SK-N-SH (cell line): ENCODE measurements around the gene TFAP2D. TPM values are rescaled to one million over a fixed set of nuclear protein-coding genes. Genes with fewer than 3 reads are reported as not detected.

Source experiments
- CTCF ChIA-PET: fragments of 300-600, 350-600 bp; formaldehyde crosslinking; extraction: SDS; loops from one replicate; lab custom pipeline; 2021; lab: Yijun Ruan, JAX
- POLR2A ChIA-PET: fragments of 350-600 bp; sonication (Branson Sonifier 250); formaldehyde crosslinking; extraction: SDS; loops from one replicate; lab custom pipeline; 2020; ENCODE audit warnings: antibody characterized with exemption, inconsistent platforms; lab: Yijun Ruan, JAX
- DNase-seq: peaks from one replicate; pipeline ENCODE4 v3.0.0; 2012
- H2AFZ ChIP-seq: fragments of 200-600 bp; sonication (generic); 2 replicates; pipeline ENCODE4 v1.8.1; 2016; ENCODE audit warnings: antibody characterized with exemption, mild to moderate bottlenecking, low read depth
- H3F3A ChIP-seq: fragments of 200-600 bp; sonication (generic); replicated peaks from 2 replicates; pipeline ENCODE3; 2016; ENCODE audit warnings: antibody characterized with exemption, mild to moderate bottlenecking; ENCODE audit not compliant: insufficient read depth
- H3K27ac ChIP-seq, 2 experiments: fragments of 200-500 bp in 1 of 2; fragments of 200-600 bp in 1 of 2; sonication (Bioruptor generic) in 1 of 2; sonication (generic), shearing (Covaris generic) in 1 of 2; 2 replicates each; pipeline versions ENCODE4 v1.5.1 to v1.6.1; 2014 to 2016; ENCODE audit warnings: low read depth in 2 of 2, inconsistent platforms in 1 of 2, low read length in 1 of 2, mild to moderate bottlenecking in 1 of 2, mixed read lengths in 1 of 2
- H3K27me3 ChIP-seq: fragments of 200-600 bp; sonication (generic), shearing (Covaris generic); 2 replicates; pipeline ENCODE4 v1.6.1; 2016; ENCODE audit warnings: mixed run types; ENCODE audit not compliant: insufficient read depth
- H3K36me3 ChIP-seq, 2 experiments: fragments of 200-500 bp in 1 of 2; fragments of 200-600 bp in 1 of 2; sonication (Bioruptor generic) in 1 of 2; sonication (generic) in 1 of 2; replicated peaks in 1 of 2; 2 replicates each; pipeline versions ENCODE3 to v1.5.1; 2014 to 2016; ENCODE audit warnings: low read length in 1 of 2, mild to moderate bottlenecking in 1 of 2; ENCODE audit not compliant: insufficient read depth in 2 of 2, control insufficient read depth in 1 of 2
- H3K4me1 ChIP-seq, 2 experiments: fragments of 200-500 bp in 1 of 2; fragments of 200-600 bp in 1 of 2; sonication (Bioruptor generic) in 1 of 2; sonication (generic), shearing (Covaris generic) in 1 of 2; 2 replicates each; pipeline versions ENCODE4 v1.5.1 to v1.6.1; 2014 to 2016; ENCODE audit warnings: low read depth in 1 of 2, low read length in 1 of 2, mixed run types in 1 of 2; ENCODE audit not compliant: insufficient read depth in 2 of 2, control insufficient read depth in 1 of 2
- H3K4me2 ChIP-seq: fragments of 200-600 bp; sonication (generic), shearing (Covaris generic); 2 replicates; pipeline ENCODE4 v1.6.1; 2017; ENCODE audit warnings: mixed run types
- H3K4me3 ChIP-seq, 2 experiments: fragments of 200-500 bp in 1 of 2; fragments of 200-600 bp in 1 of 2; sonication (Bioruptor generic) in 1 of 2; sonication (generic), shearing (Covaris generic) in 1 of 2; 2 replicates each; pipeline versions ENCODE4 v1.5.1 to v1.8.1; 2014 to 2016; ENCODE audit warnings: low read depth in 2 of 2, inconsistent platforms in 1 of 2, low read length in 1 of 2, mild to moderate bottlenecking in 1 of 2, mixed read lengths in 1 of 2, moderate library complexity in 1 of 2
- H3K79me2 ChIP-seq: fragments of 200-600 bp; sonication (generic); 2 replicates; pipeline ENCODE4 v1.8.1; 2017; ENCODE audit warnings: mild to moderate bottlenecking; ENCODE audit not compliant: insufficient read depth
- H3K9ac ChIP-seq: fragments of 200-600 bp; sonication (generic); 2 replicates; pipeline ENCODE4 v1.6.1; 2017; ENCODE audit warnings: mixed run types
- H3K9me2 ChIP-seq: fragments of 200-600 bp; sonication (generic); 2 replicates; pipeline ENCODE4 v1.6.1; 2017; ENCODE audit warnings: mixed run types
- H3K9me3 ChIP-seq: fragments of 200-600 bp; sonication (generic); 2 replicates; pipeline ENCODE4 v1.6.1; 2017; ENCODE audit warnings: mixed run types, mild to moderate bottlenecking, moderate library complexity
- H4K20me1 ChIP-seq: fragments of 200-600 bp; sonication (generic); 2 replicates; pipeline ENCODE4 v1.6.1; 2017; ENCODE audit warnings: mild to moderate bottlenecking, mixed run types; ENCODE audit not compliant: insufficient read depth
- CHD2 ChIP-seq: fragments of 150-350 bp; IDR thresholded peaks from 2 replicates; pipeline ENCODE4 v1.6.1; 2018; ENCODE audit warnings: low read length; ENCODE audit not compliant: partially characterized antibody
- EP300 ChIP-seq, 2 experiments: IDR thresholded peaks; 2 replicates each; pipeline versions ENCODE4 v1.4.0 to v1.6.1; 2012; ENCODE audit warnings: borderline replicate concordance in 1 of 2, low read depth in 1 of 2, low read length in 1 of 2
- EZH2phosphoT487 ChIP-seq: fragments of 200-600 bp; sonication (generic); IDR thresholded peaks from 2 replicates; pipeline ENCODE4 v1.6.1; 2017; ENCODE audit warnings: low read depth, mixed run types, mild to moderate bottlenecking, antibody characterized with exemption, moderate library complexity, borderline replicate concordance
- FOSL2 ChIP-seq: IDR thresholded peaks from 2 replicates; pipeline ENCODE4 v1.4.0; 2012; ENCODE audit warnings: low read depth, mild to moderate bottlenecking, moderate library complexity, borderline replicate concordance
- GABPA ChIP-seq: IDR thresholded peaks from 2 replicates; pipeline ENCODE4 v1.4.0; 2012; ENCODE audit warnings: low read depth, mild to moderate bottlenecking
- MEF2A ChIP-seq: IDR thresholded peaks from 2 replicates; pipeline ENCODE4 v1.4.0; 2012; ENCODE audit warnings: low read depth, borderline replicate concordance
- NFIC ChIP-seq: IDR thresholded peaks from 2 replicates; pipeline ENCODE4 v1.4.0; 2012; ENCODE audit warnings: borderline replicate concordance
- PBX3 ChIP-seq: IDR thresholded peaks from 2 replicates; pipeline ENCODE4; 2012
- POLR2AphosphoS5 ChIP-seq: IDR thresholded peaks from 2 replicates; pipeline ENCODE4 v1.6.1; 2012; ENCODE audit warnings: low read depth, low read length
- RAD21 ChIP-seq: IDR thresholded peaks from 2 replicates; pipeline ENCODE4 v1.6.1; 2012; ENCODE audit warnings: mild to moderate bottlenecking, low read length
- REST ChIP-seq: IDR thresholded peaks from 2 replicates; pipeline ENCODE4 v1.6.1; 2012; ENCODE audit warnings: mild to moderate bottlenecking, low read depth, low read length, moderate library complexity
- RFX5 ChIP-seq: IDR thresholded peaks from 2 replicates; pipeline ENCODE4 v1.6.1; 2012; ENCODE audit warnings: mild to moderate bottlenecking, improper control_type of control experiment, low read length
- RXRA ChIP-seq: IDR thresholded peaks from 2 replicates; pipeline ENCODE4 v1.4.0; 2012; ENCODE audit warnings: low read depth, mild to moderate bottlenecking, borderline replicate concordance
- SIN3A ChIP-seq: IDR thresholded peaks from 2 replicates; pipeline ENCODE4 v1.6.1; 2012; ENCODE audit warnings: low read depth, mild to moderate bottlenecking, low read length, moderate library complexity, borderline replicate concordance
- TEAD4 ChIP-seq: IDR thresholded peaks from 2 replicates; pipeline ENCODE4 v1.4.0; 2012; ENCODE audit warnings: mild to moderate bottlenecking, borderline replicate concordance; ENCODE audit not compliant: insufficient read depth
- USF2 ChIP-seq: fragments of 150-350 bp; IDR thresholded peaks from 2 replicates; pipeline ENCODE4 v1.6.1; 2017; ENCODE audit warnings: antibody characterized with exemption, low read length, low read depth, borderline replicate concordance
- WGBS: methylation state at CpG from one replicate; pipeline ENCODE4 v1.1.6; 2017; ENCODE audit warnings: low lambda C conversion rate; 5-methylcytosine and 5-hydroxymethylcytosine counted together
- polyA plus RNA-seq, 3 experiments: library from polyadenylated mRNA; depleted of rRNA; stranded (reverse); fragments of >200 nt; gene quantifications; 2 replicates each; pipeline ENCODE4 v1.2.3, GENCODE V29; 2012
- TF ChIP-seq, protein P1 (sequence below): IDR thresholded peaks from 2 replicates; pipeline ENCODE4 v1.4.0; 2012; ENCODE audit warnings: low read depth
- TF ChIP-seq, protein P2 (sequence below): IDR thresholded peaks from 2 replicates; pipeline ENCODE4 v1.4.0; 2012; ENCODE audit warnings: low read depth, borderline replicate concordance
- TF ChIP-seq, protein P3 (sequence below): IDR thresholded peaks from 2 replicates; pipeline ENCODE4 v1.4.0; 2012; ENCODE audit warnings: low read depth, borderline replicate concordance

TFAP2D gene
- polyA plus RNA-seq, 1 of the 3 experiments (the other 2 are of a cell fraction): not detected

GRCh38 chr6:50720623-50721022 is 7.3 kb downstream of the TFAP2D start:
- no peaks in the 10 kb centered on the region for H3K79me2 ChIP-seq
- CTCF ChIA-PET: interaction anchor here (1.0 kb wide), 1 partner anchor 63 kb away, joined by 4 read pairs; no protein-coding TSS in a partner anchor
- no peaks in the 10 kb centered on the region for H3K36me3 ChIP-seq
- H3K4me1 ChIP-seq: no peaks in the 10 kb centered on the region; a peak in 1 of 4 replicates
- H2AFZ ChIP-seq: no peak overlapping the region
- no peaks in the 10 kb centered on the region for H3K9me3 ChIP-seq
- WGBS: 77% methylated on average over 10 of the region's 10 CpGs
- no peaks in the 10 kb centered on the region for H3K27me3 ChIP-seq
- DNase-seq: no peak
- no peaks in the 10 kb centered on the region for H4K20me1 ChIP-seq
- H3K4me2 ChIP-seq: no peak overlapping the region
- H3F3A ChIP-seq: no peaks in the 10 kb centered on the region
- peak; percentile 84 for TF ChIP-seq REST
- TF ChIP-seq SIN3A: no peak
- H3K4me3 ChIP-seq: no peak overlapping the region
- POLR2A ChIA-PET: no interaction called here
- no peak overlapping the region for H3K9ac ChIP-seq
- no peak overlapping the region for H3K27ac ChIP-seq
- no peaks in the 10 kb centered on the region for H3K9me2 ChIP-seq

GRCh38 chr6:50721978-50722377 is 8.7 kb downstream of the TFAP2D start:
- ChIA-PET CTCF (no interaction called here), POLR2A (no interaction called here)
- DNase-seq: no peak
- H3K4me2 ChIP-seq: no peak overlapping the region
- WGBS: 72% methylated on average over 19 of the region's 19 CpGs
- no peaks in the 10 kb centered on the region for H3K9me3 ChIP-seq
- H3K4me1 ChIP-seq: no peaks in the 10 kb centered on the region; a peak in 1 of 4 replicates
- H3K4me3 ChIP-seq: no peak overlapping the region
- H3K79me2 ChIP-seq: no peaks in the 10 kb centered on the region
- H3K9ac ChIP-seq: no peak overlapping the region
- H2AFZ ChIP-seq: no peak overlapping the region
- TF ChIP-seq USF2 (no peak), EZH2phosphoT487 (no peak), MEF2A (no peak), FOSL2 (no peak), RXRA (no peak), TEAD4 (no peak), EP300 (IDR thresholded peaks at IDR 0.05; ENCODE audit: borderline replicate concordance in 1 of 2, low read depth in 1 of 2, low read length in 1 of 2) (no peak), RFX5 (no peak), CHD2 (no peak), POLR2AphosphoS5 (no peak), GABPA (no peak), NFIC (no peak), RAD21 (no peak), PBX3 (no peak)
- TF ChIP-seq, protein P1, sequence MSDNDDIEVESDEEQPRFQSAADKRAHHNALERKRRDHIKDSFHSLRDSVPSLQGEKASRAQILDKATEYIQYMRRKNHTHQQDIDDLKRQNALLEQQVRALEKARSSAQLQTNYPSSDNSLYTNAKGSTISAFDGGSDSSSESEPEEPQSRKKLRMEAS: no peak
- TF ChIP-seq, protein P2, sequence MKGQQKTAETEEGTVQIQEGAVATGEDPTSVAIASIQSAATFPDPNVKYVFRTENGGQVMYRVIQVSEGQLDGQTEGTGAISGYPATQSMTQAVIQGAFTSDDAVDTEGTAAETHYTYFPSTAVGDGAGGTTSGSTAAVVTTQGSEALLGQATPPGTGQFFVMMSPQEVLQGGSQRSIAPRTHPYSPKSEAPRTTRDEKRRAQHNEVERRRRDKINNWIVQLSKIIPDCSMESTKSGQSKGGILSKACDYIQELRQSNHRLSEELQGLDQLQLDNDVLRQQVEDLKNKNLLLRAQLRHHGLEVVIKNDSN: no peak
- TF ChIP-seq, protein P3, sequence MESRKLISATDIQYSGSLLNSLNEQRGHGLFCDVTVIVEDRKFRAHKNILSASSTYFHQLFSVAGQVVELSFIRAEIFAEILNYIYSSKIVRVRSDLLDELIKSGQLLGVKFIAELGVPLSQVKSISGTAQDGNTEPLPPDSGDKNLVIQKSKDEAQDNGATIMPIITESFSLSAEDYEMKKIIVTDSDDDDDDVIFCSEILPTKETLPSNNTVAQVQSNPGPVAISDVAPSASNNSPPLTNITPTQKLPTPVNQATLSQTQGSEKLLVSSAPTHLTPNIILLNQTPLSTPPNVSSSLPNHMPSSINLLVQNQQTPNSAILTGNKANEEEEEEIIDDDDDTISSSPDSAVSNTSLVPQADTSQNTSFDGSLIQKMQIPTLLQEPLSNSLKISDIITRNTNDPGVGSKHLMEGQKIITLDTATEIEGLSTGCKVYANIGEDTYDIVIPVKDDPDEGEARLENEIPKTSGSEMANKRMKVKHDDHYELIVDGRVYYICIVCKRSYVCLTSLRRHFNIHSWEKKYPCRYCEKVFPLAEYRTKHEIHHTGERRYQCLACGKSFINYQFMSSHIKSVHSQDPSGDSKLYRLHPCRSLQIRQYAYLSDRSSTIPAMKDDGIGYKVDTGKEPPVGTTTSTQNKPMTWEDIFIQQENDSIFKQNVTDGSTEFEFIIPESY: no peak
- H3K36me3 ChIP-seq: no peaks in the 10 kb centered on the region
- H4K20me1 ChIP-seq: no peaks in the 10 kb centered on the region
- H3K9me2 ChIP-seq: no peaks in the 10 kb centered on the region
- no peak overlapping the region for H3K27ac ChIP-seq
- H3F3A ChIP-seq: no peaks in the 10 kb centered on the region
- no peaks in the 10 kb centered on the region for H3K27me3 ChIP-seq
